Tibial nerve (tissue), 3 donors: ENCODE results near the gene IRF5.

Experiments
- CTCF ChIP-seq, 5 experiments: fragments of 200-600 bp in 3 of 5; fragments of 450-650 bp in 2 of 5; sonication (generic) in 3 of 5; IDR thresholded peaks; one replicate each; pipeline ENCODE4 v1.5.1; 2016 to 2019; ENCODE audit warnings: antibody characterized with exemption in 5 of 5, mild to moderate bottlenecking in 3 of 5, moderate library complexity in 2 of 5
- POLR2A ChIP-seq, 2 donors: fragments of 450-650 bp; IDR thresholded peaks; one replicate each; pipeline ENCODE4 v1.6.1; 2017; ENCODE audit warnings: antibody characterized with exemption in 2 of 2, mild to moderate bottlenecking in 2 of 2, moderate library complexity in 2 of 2

GRCh38 chr7:128954830-128955802 lies 17.4 kb downstream of the IRF5 start:
- TF ChIP-seq POLR2A (IDR thresholded peaks at IDR 0.05) (no peak), CTCF (IDR thresholded peaks at IDR 0.05) (no peak)
